SK-N-SH (cell line): ENCODE results near the gene BTBD7. TPM values are rescaled to one million over a fixed set of nuclear protein-coding genes. Genes with fewer than 3 reads are reported as not detected.

Experiments
- CTCF ChIA-PET: fragments of 300-600, 350-600 bp; formaldehyde crosslinking; extraction: SDS; loops from one replicate; lab custom pipeline; 2021; lab: Yijun Ruan, JAX
- POLR2A ChIA-PET: fragments of 350-600 bp; sonication (Branson Sonifier 250); formaldehyde crosslinking; extraction: SDS; loops from one replicate; lab custom pipeline; 2020; ENCODE audit warnings: antibody characterized with exemption, inconsistent platforms; lab: Yijun Ruan, JAX
- DNase-seq: peaks from one replicate; pipeline ENCODE4 v3.0.0; 2012
- H2AFZ ChIP-seq: fragments of 200-600 bp; sonication (generic); 2 replicates; pipeline ENCODE4 v1.8.1; 2016; ENCODE audit warnings: antibody characterized with exemption, mild to moderate bottlenecking, low read depth
- H3F3A ChIP-seq: fragments of 200-600 bp; sonication (generic); replicated peaks from 2 replicates; pipeline ENCODE3; 2016; ENCODE audit warnings: antibody characterized with exemption, mild to moderate bottlenecking; ENCODE audit not compliant: insufficient read depth
- H3K27ac ChIP-seq, 2 experiments: fragments of 200-500 bp in 1 of 2; fragments of 200-600 bp in 1 of 2; sonication (Bioruptor generic) in 1 of 2; sonication (generic), shearing (Covaris generic) in 1 of 2; 2 replicates each; pipeline versions ENCODE4 v1.5.1 to v1.6.1; 2014 to 2016; ENCODE audit warnings: low read depth in 2 of 2, inconsistent platforms in 1 of 2, low read length in 1 of 2, mild to moderate bottlenecking in 1 of 2, mixed read lengths in 1 of 2
- H3K27me3 ChIP-seq: fragments of 200-600 bp; sonication (generic), shearing (Covaris generic); 2 replicates; pipeline ENCODE4 v1.6.1; 2016; ENCODE audit warnings: mixed run types; ENCODE audit not compliant: insufficient read depth
- H3K36me3 ChIP-seq, 2 experiments: fragments of 200-500 bp in 1 of 2; fragments of 200-600 bp in 1 of 2; sonication (Bioruptor generic) in 1 of 2; sonication (generic) in 1 of 2; replicated peaks in 1 of 2; 2 replicates each; pipeline versions ENCODE3 to v1.5.1; 2014 to 2016; ENCODE audit warnings: low read length in 1 of 2, mild to moderate bottlenecking in 1 of 2; ENCODE audit not compliant: insufficient read depth in 2 of 2, control insufficient read depth in 1 of 2
- H3K4me1 ChIP-seq, 2 experiments: fragments of 200-500 bp in 1 of 2; fragments of 200-600 bp in 1 of 2; sonication (Bioruptor generic) in 1 of 2; sonication (generic), shearing (Covaris generic) in 1 of 2; 2 replicates each; pipeline versions ENCODE4 v1.5.1 to v1.6.1; 2014 to 2016; ENCODE audit warnings: low read depth in 1 of 2, low read length in 1 of 2, mixed run types in 1 of 2; ENCODE audit not compliant: insufficient read depth in 2 of 2, control insufficient read depth in 1 of 2
- H3K4me2 ChIP-seq: fragments of 200-600 bp; sonication (generic), shearing (Covaris generic); 2 replicates; pipeline ENCODE4 v1.6.1; 2017; ENCODE audit warnings: mixed run types
- H3K4me3 ChIP-seq, 2 experiments: fragments of 200-500 bp in 1 of 2; fragments of 200-600 bp in 1 of 2; sonication (Bioruptor generic) in 1 of 2; sonication (generic), shearing (Covaris generic) in 1 of 2; 2 replicates each; pipeline versions ENCODE4 v1.5.1 to v1.8.1; 2014 to 2016; ENCODE audit warnings: low read depth in 2 of 2, inconsistent platforms in 1 of 2, low read length in 1 of 2, mild to moderate bottlenecking in 1 of 2, mixed read lengths in 1 of 2, moderate library complexity in 1 of 2
- H3K79me2 ChIP-seq: fragments of 200-600 bp; sonication (generic); 2 replicates; pipeline ENCODE4 v1.8.1; 2017; ENCODE audit warnings: mild to moderate bottlenecking; ENCODE audit not compliant: insufficient read depth
- H3K9ac ChIP-seq: fragments of 200-600 bp; sonication (generic); 2 replicates; pipeline ENCODE4 v1.6.1; 2017; ENCODE audit warnings: mixed run types
- H3K9me2 ChIP-seq: fragments of 200-600 bp; sonication (generic); 2 replicates; pipeline ENCODE4 v1.6.1; 2017; ENCODE audit warnings: mixed run types
- H3K9me3 ChIP-seq: fragments of 200-600 bp; sonication (generic); 2 replicates; pipeline ENCODE4 v1.6.1; 2017; ENCODE audit warnings: mixed run types, mild to moderate bottlenecking, moderate library complexity
- H4K20me1 ChIP-seq: fragments of 200-600 bp; sonication (generic); 2 replicates; pipeline ENCODE4 v1.6.1; 2017; ENCODE audit warnings: mild to moderate bottlenecking, mixed run types; ENCODE audit not compliant: insufficient read depth
- ELF1 ChIP-seq: IDR thresholded peaks from 2 replicates; pipeline ENCODE4 v1.4.0; 2012
- EP300 ChIP-seq, 2 experiments: IDR thresholded peaks; 2 replicates each; pipeline versions ENCODE4 v1.4.0 to v1.6.1; 2012; ENCODE audit warnings: borderline replicate concordance in 1 of 2, low read depth in 1 of 2, low read length in 1 of 2
- FOSL2 ChIP-seq: IDR thresholded peaks from 2 replicates; pipeline ENCODE4 v1.4.0; 2012; ENCODE audit warnings: low read depth, mild to moderate bottlenecking, moderate library complexity, borderline replicate concordance
- GATA2 ChIP-seq: sonication (generic); formaldehyde crosslinking; IDR thresholded peaks from 2 replicates; pipeline ENCODE4 v1.5.0; 2020; ENCODE audit warnings: mild to moderate bottlenecking, missing genetic modification reagents
- JUND ChIP-seq: IDR thresholded peaks from 2 replicates; pipeline ENCODE4 v1.4.0; 2012
- MEF2A ChIP-seq: IDR thresholded peaks from 2 replicates; pipeline ENCODE4 v1.4.0; 2012; ENCODE audit warnings: low read depth, borderline replicate concordance
- MXI1 ChIP-seq: IDR thresholded peaks from 2 replicates; pipeline ENCODE4 v1.6.1; 2012; ENCODE audit warnings: mild to moderate bottlenecking, low read depth, low read length, improper control_type of control experiment
- NFIC ChIP-seq: IDR thresholded peaks from 2 replicates; pipeline ENCODE4 v1.4.0; 2012; ENCODE audit warnings: borderline replicate concordance
- POLR2AphosphoS5 ChIP-seq: IDR thresholded peaks from 2 replicates; pipeline ENCODE4 v1.6.1; 2012; ENCODE audit warnings: low read depth, low read length
- RAD21 ChIP-seq: IDR thresholded peaks from 2 replicates; pipeline ENCODE4 v1.6.1; 2012; ENCODE audit warnings: mild to moderate bottlenecking, low read length
- RXRA ChIP-seq: IDR thresholded peaks from 2 replicates; pipeline ENCODE4 v1.4.0; 2012; ENCODE audit warnings: low read depth, mild to moderate bottlenecking, borderline replicate concordance
- TCF12 ChIP-seq: IDR thresholded peaks from 2 replicates; pipeline ENCODE4 v1.4.0; 2012
- TEAD4 ChIP-seq: IDR thresholded peaks from 2 replicates; pipeline ENCODE4 v1.4.0; 2012; ENCODE audit warnings: mild to moderate bottlenecking, borderline replicate concordance; ENCODE audit not compliant: insufficient read depth
- YY1 ChIP-seq: IDR thresholded peaks from 2 replicates; pipeline ENCODE4 v1.4.0; 2012; ENCODE audit warnings: low read depth, mild to moderate bottlenecking
- WGBS: methylation state at CpG from one replicate; pipeline ENCODE4 v1.1.6; 2017; ENCODE audit warnings: low lambda C conversion rate; 5-methylcytosine and 5-hydroxymethylcytosine counted together
- polyA plus RNA-seq, 3 experiments: library from polyadenylated mRNA; depleted of rRNA; stranded (reverse); fragments of >200 nt; gene quantifications; 2 replicates each; pipeline ENCODE4 v1.2.3, GENCODE V29; 2012
- TF ChIP-seq, protein P1 (sequence below): fragments of 150-350 bp; IDR thresholded peaks from 2 replicates; pipeline ENCODE4 v1.6.1; 2016; ENCODE audit warnings: mild to moderate bottlenecking, low read depth, low read length

The BTBD7 gene
- polyA plus RNA-seq, 1 of the 3 experiments (the other 2 are of a cell fraction), result 8.6 TPM

DNA sequence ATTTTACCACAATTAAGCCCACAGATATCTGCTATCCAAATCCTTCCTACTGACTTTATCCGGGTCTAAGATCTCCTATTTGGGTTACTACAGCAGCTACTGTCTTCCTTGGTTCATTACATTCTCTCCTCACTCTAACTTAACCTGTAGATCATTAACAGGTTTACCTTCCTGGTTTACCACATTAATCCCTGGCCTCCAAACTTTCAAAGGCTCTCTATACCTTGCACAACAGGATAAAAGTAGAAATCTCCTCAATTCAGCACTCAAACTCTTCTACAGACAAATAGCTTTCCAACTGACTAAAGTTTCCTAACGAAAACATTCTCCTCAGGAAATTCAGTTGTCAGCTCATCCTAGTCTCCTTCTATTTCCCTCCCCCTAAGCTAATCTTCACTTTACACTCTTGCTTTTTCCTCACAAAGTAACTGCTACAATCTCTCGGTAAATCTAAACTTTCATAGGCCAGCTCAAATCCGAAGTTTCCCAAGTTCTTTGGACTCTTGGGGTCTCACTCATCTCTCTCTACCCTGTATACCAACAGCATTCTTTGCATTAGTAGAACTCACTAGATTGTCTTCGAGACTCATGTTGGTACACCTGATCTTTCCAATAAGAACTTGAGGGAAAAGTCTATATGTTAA is 2.7 kb downstream of the BTBD7 start:
- no peaks in the 10 kb centered on the region for H3K36me3 ChIP-seq
- H3K9me2 ChIP-seq, result no peaks in the 10 kb centered on the region
- H3K4me1 ChIP-seq, result peaks cover 0 to 19% of the 10 kb centered on the region in 2 experiments; a peak in 3 of 4 replicates
- H4K20me1 ChIP-seq, result peaks cover 56% of the 10 kb centered on the region
- CTCF ChIA-PET, result no interaction called here
- H3K27ac ChIP-seq, result no peak overlapping the region
- no peaks in the 10 kb centered on the region for H3F3A ChIP-seq
- no peak overlapping the region for H3K9ac ChIP-seq
- H3K4me3 ChIP-seq, result no peak overlapping the region
- no peak for TF ChIP-seq EP300 (IDR thresholded peaks at IDR 0.05; ENCODE audit: borderline replicate concordance in 1 of 2, low read depth in 1 of 2, low read length in 1 of 2)
- TF ChIP-seq GATA2 (CRISPR knock-in tag), result no peak
- no peak for TF ChIP-seq MXI1
- TF ChIP-seq TCF12, result no peak
- TF ChIP-seq TEAD4, result no peak
- no peak for TF ChIP-seq FOSL2
- TF ChIP-seq MEF2A, result no peak
- no peak for TF ChIP-seq RAD21
- TF ChIP-seq, all 33 proteins: peak for 0
- Histone ChIP-seq H3K27me3 (no peaks in the 10 kb centered on the region), H3K4me2 (0 out of 2 replicates have a peak overlapping the region, but pooled peaks have one; percentile 89), H2AFZ (no peak overlapping the region), H3K79me2 (peaks cover 77% of the 10 kb centered on the region), H3K9me3 (no peaks in the 10 kb centered on the region)
- POLR2A ChIA-PET, result interaction anchor here (0.7 kb wide), 1 partner anchor 113 kb away, joined by 3 read pairs; no protein-coding TSS in a partner anchor
- no peak for DNase-seq
- 73% methylated on average over 5 of the region's 5 CpGs for WGBS

GRCh38 chr14:93328546-93328945 is 4.3 kb downstream of the BTBD7 start:
- H3K4me1 ChIP-seq, result peaks cover 0 to 11% of the 10 kb centered on the region in 2 experiments; a peak in 3 of 4 replicates
- WGBS, result 91% methylated on average over 6 of the region's 6 CpGs
- H3K36me3 ChIP-seq, result peaks cover 0 to 9% of the 10 kb centered on the region in 2 experiments
- no peak overlapping the region for H2AFZ ChIP-seq
- H3K27me3 ChIP-seq, result no peaks in the 10 kb centered on the region
- peaks cover 70% of the 10 kb centered on the region for H4K20me1 ChIP-seq
- H3F3A ChIP-seq, result no peaks in the 10 kb centered on the region
- H3K9ac ChIP-seq, result no peak overlapping the region
- H3K9me3 ChIP-seq, result no peaks in the 10 kb centered on the region
- no peak overlapping the region for H3K4me2 ChIP-seq
- ChIA-PET CTCF (no interaction called here), POLR2A (no interaction called here)
- H3K79me2 ChIP-seq, result peaks cover 92% of the 10 kb centered on the region
- H3K27ac ChIP-seq, result no peak overlapping the region
- DNase-seq, result no peak
- no peak for TF ChIP-seq YY1
- TF ChIP-seq JUND, result no peak
- TF ChIP-seq POLR2AphosphoS5, result no peak
- no peak for TF ChIP-seq EP300 (IDR thresholded peaks at IDR 0.05; ENCODE audit: borderline replicate concordance in 1 of 2, low read depth in 1 of 2, low read length in 1 of 2)
- TF ChIP-seq NFIC, result no peak
- no peak for TF ChIP-seq MEF2A
- TF ChIP-seq, protein P1, sequence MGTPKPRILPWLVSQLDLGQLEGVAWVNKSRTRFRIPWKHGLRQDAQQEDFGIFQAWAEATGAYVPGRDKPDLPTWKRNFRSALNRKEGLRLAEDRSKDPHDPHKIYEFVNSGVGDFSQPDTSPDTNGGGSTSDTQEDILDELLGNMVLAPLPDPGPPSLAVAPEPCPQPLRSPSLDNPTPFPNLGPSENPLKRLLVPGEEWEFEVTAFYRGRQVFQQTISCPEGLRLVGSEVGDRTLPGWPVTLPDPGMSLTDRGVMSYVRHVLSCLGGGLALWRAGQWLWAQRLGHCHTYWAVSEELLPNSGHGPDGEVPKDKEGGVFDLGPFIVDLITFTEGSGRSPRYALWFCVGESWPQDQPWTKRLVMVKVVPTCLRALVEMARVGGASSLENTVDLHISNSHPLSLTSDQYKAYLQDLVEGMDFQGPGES, result no peak
- TF ChIP-seq RXRA, result no peak
- TF ChIP-seq MXI1, result no peak
- no peak for TF ChIP-seq ELF1
- no peaks in the 10 kb centered on the region for H3K9me2 ChIP-seq
- H3K4me3 ChIP-seq, result no peak overlapping the region
